Measurements from ENCODE around the gene C10orf71. TPM values are rescaled to one million over a fixed set of nuclear protein-coding genes. Genes with fewer than 3 reads are reported as not detected.

Gene C10orf71
- total RNA-seq, 1 experiment from 2014 or later = not detected

GRCh38 chr10:49270565-49270964 lies 28.4 kb upstream of the C10orf71 start:
- TF ChIP-seq CTCF (IDR thresholded peaks at IDR 0.05; ENCODE audit: insufficient read depth in 1 of 2, low read depth in 1 of 2, low read length in 1 of 2, severe bottlenecking in 1 of 2, unreplicated experiment in 1 of 2) = no peak
- Histone ChIP-seq H3K27me3 (replicated peaks; ENCODE audit: control insufficient read depth, insufficient read depth, low read length) (no peaks in the 10 kb centered on the region), H3K36me3 (ENCODE audit: control insufficient read depth, insufficient read depth, low read length) (no peaks in the 10 kb centered on the region), H3K4me1 (no peaks in the 10 kb centered on the region), H3K9me3 (peaks cover 7% of the 10 kb centered on the region), H3K4me3 (ENCODE audit: low read depth, low read length) (no peak overlapping the region)
- H3K36me3 Mint-ChIP-seq (ENCODE audit: insufficient read depth, unreplicated experiment) = no peaks in the 10 kb centered on the region
- no TSS peak for BruUV-seq (replicated peaks)
- intact Hi-C loops (cut with micrococcal nuclease; ENCODE audit: unreplicated experiment) = no loop called here
- POLR2A ChIA-PET = no interaction called here
- peaks cover 17% of the 10 kb centered on the region for H3K9me3 Mint-ChIP-seq (ENCODE audit: unreplicated experiment)
- no peak for DNase-seq
- CTCF ChIA-PET = no interaction called here
- peaks cover 27% of the 10 kb centered on the region for H3K27me3 Mint-ChIP-seq (ENCODE audit: insufficient read depth, unreplicated experiment)
- no peak overlapping the region for H3K27ac Mint-ChIP-seq (ENCODE audit: unreplicated experiment)
- no peaks in the 10 kb centered on the region for H3K4me1 Mint-ChIP-seq (ENCODE audit: low read depth, unreplicated experiment)
- no peak overlapping the region for H3K4me3 Mint-ChIP-seq (ENCODE audit: unreplicated experiment)

GRCh38 chr10:49271346-49271745 lies 27.6 kb upstream of the C10orf71 start:
- no peak for TF ChIP-seq CTCF (IDR thresholded peaks at IDR 0.05; ENCODE audit: insufficient read depth in 1 of 2, low read depth in 1 of 2, low read length in 1 of 2, severe bottlenecking in 1 of 2, unreplicated experiment in 1 of 2)
- Mint-ChIP-seq H3K9me3 (ENCODE audit: unreplicated experiment) (peaks cover 9% of the 10 kb centered on the region), H3K27me3 (ENCODE audit: insufficient read depth, unreplicated experiment) (peaks cover 30% of the 10 kb centered on the region), H3K27ac (ENCODE audit: unreplicated experiment) (no peak overlapping the region), H3K4me1 (ENCODE audit: low read depth, unreplicated experiment) (no peaks in the 10 kb centered on the region), H3K36me3 (ENCODE audit: insufficient read depth, unreplicated experiment) (no peaks in the 10 kb centered on the region), H3K4me3 (ENCODE audit: unreplicated experiment) (no peak overlapping the region)
- Histone ChIP-seq H3K4me3 (ENCODE audit: low read depth, low read length) (no peak overlapping the region), H3K27me3 (replicated peaks; ENCODE audit: control insufficient read depth, insufficient read depth, low read length) (no peaks in the 10 kb centered on the region), H3K9me3 (peaks cover 5% of the 10 kb centered on the region), H3K36me3 (ENCODE audit: control insufficient read depth, insufficient read depth, low read length) (no peaks in the 10 kb centered on the region), H3K4me1 (no peaks in the 10 kb centered on the region)
- intact Hi-C loops (cut with micrococcal nuclease; ENCODE audit: unreplicated experiment) = no loop called here
- BruUV-seq (replicated peaks) = no TSS peak
- ChIA-PET POLR2A (no interaction called here), CTCF (no interaction called here)
- DNase-seq = no peak

- peaks cover 4% of the 10 kb centered on the region for H3K9me3 Mint-ChIP-seq (ENCODE audit: unreplicated experiment)
- Histone ChIP-seq H3K4me3 (ENCODE audit: low read depth, low read length) (no peak overlapping the region), H3K9me3 (peaks cover 4% of the 10 kb centered on the region), H3K27me3 (replicated peaks; ENCODE audit: control insufficient read depth, insufficient read depth, low read length) (no peaks in the 10 kb centered on the region), H3K4me1 (no peaks in the 10 kb centered on the region), H3K36me3 (ENCODE audit: control insufficient read depth, insufficient read depth, low read length) (no peaks in the 10 kb centered on the region)
- ChIA-PET POLR2A (no interaction called here), CTCF (no interaction called here)
- peaks cover 32% of the 10 kb centered on the region for H3K27me3 Mint-ChIP-seq (ENCODE audit: insufficient read depth, unreplicated experiment)
- no peak for DNase-seq
- no peaks in the 10 kb centered on the region for H3K4me1 Mint-ChIP-seq (ENCODE audit: low read depth, unreplicated experiment)
- no peaks in the 10 kb centered on the region for H3K36me3 Mint-ChIP-seq (ENCODE audit: insufficient read depth, unreplicated experiment)
- no peak for TF ChIP-seq CTCF (IDR thresholded peaks at IDR 0.05; ENCODE audit: insufficient read depth in 1 of 2, low read depth in 1 of 2, low read length in 1 of 2, severe bottlenecking in 1 of 2, unreplicated experiment in 1 of 2)
- no peak overlapping the region for H3K27ac Mint-ChIP-seq (ENCODE audit: unreplicated experiment)
- intact Hi-C loops (cut with micrococcal nuclease; ENCODE audit: unreplicated experiment) = no loop called here
- no TSS peak for BruUV-seq (replicated peaks)
- no peak overlapping the region for H3K4me3 Mint-ChIP-seq (ENCODE audit: unreplicated experiment)
Measured at GRCh38 chr10:49272251-49273081, 26.5 kb upstream of the C10orf71 start.

Data from Caco-2 (cell line).